Stimulated activated CD4-positive, alpha-beta T cell treated with anti-CD3 and anti-CD28 coated beads, Interleukin-1b, Interleukin-23, amount 100 ng/mL, for 1 hour (primary cell): ENCODE measurements around the gene PLEKHA7.

Experiments used
- DNase-seq, 2 donors: peaks; one replicate each; pipeline ENCODE4 v3.0.0-alpha.2; 2020; ENCODE audit warnings: low read depth in 2 of 2

PLEKHA7 gene

GRCh38 chr11:16789560-16790485, 224.4 kb downstream of the PLEKHA7 start:
- no peak for DNase-seq

GRCh38 chr11:16789063-16789420, 225.2 kb downstream of the PLEKHA7 start:
- DNase-seq, result no peak

DNA sequence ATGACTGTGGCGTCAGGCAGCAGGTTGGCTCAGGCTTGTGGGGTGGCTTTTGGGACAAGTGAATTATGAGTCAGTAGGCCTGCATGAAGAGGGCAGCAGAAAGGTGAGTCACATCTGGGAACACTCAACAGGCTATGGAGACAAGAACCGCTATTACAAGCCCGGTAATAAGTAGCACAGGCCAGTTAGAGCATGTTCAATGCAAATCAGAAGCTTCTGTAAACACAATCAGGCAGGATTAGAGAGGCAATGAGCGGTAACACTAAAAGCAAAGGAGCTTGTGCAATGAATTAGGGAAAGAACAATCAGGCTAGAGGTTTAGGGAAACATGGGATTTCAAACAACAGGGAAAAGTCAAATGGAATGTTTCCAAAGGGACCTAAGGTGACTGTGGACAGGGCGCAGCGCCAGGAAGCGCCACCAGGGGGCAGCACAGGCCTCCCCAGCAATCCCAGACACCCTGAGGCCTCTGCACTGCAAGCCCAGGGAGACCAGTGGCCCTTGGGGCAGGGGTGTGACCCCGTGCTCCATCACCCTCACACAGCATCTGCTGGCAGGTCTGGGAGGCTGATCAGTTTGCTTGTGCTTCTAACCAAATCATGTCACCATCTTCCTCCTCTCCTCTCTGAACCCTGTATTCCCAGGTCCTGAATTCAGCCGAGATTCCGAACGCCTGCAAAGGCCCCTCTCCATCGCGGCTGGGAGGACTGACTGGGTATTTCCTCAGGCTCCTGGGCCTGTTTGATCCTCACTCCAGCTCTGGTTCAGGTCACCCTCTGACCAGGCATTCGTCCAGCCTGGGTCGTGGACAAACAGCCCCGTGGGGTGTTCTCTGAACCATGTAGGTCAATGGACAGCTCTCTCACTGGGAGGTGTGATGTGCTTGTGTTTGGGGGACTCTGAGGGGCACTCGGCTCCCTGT, 225.8 kb downstream of the PLEKHA7 start:
- DNase-seq, result peak; percentile 10 to 27

GRCh38 chr11:16787035-16787742, 227.0 kb downstream of the PLEKHA7 start:
- no peak for DNase-seq

GRCh38 chr11:16786131-16786530, 228.1 kb downstream of the PLEKHA7 start:
- DNase-seq, result no peak

GRCh38 chr11:16785520-16786128, 228.6 kb downstream of the PLEKHA7 start:
- DNase-seq, result peak; percentile 9 to 33

DNA sequence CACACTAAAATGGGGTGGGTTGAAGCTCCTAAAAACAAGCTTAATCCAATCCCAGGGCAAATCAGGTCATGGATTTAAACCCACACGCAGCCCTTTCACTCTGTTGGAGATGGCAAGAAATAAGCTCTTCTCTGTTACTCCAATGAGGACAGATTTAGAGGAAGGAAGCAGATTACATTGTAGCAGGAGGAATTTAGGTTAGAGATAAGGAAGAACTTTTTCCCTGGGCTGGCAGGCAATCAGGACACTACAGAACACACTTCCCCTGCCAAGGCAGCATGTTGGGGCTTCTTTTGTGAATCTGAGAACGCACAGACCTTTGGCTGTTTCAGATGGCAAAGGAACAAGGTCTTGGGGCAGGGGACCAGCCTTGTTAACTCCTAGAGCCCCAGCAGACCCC, 229.5 kb downstream of the PLEKHA7 start:
- DNase-seq, result no peak

DNA sequence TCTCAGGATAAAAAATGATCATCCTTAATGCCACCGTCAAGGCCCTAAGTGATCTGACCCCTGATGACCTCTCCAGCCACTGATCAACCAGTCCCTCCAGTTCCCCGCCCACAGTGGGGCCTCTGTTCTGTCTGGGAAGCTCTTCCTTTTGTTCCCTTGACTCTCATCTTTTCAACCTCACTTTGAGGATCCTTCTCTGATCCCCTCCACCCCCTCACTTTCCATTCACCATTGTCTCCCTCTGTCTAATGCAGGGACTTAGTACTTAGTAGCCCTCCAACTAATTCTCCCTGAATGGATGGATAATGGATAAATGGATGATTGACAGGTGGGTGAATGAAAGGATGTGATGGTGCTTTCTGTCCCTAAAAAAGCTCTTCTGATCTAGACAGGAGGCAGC, 230.1 kb downstream of the PLEKHA7 start:
- DNase-seq, result no peak

- no peak for DNase-seq
Measured at GRCh38 chr11:16783321-16783801, 230.9 kb downstream of the PLEKHA7 start.

GRCh38 chr11:16781936-16782919, 232.0 kb downstream of the PLEKHA7 start:
- DNase-seq, result no peak

DNA sequence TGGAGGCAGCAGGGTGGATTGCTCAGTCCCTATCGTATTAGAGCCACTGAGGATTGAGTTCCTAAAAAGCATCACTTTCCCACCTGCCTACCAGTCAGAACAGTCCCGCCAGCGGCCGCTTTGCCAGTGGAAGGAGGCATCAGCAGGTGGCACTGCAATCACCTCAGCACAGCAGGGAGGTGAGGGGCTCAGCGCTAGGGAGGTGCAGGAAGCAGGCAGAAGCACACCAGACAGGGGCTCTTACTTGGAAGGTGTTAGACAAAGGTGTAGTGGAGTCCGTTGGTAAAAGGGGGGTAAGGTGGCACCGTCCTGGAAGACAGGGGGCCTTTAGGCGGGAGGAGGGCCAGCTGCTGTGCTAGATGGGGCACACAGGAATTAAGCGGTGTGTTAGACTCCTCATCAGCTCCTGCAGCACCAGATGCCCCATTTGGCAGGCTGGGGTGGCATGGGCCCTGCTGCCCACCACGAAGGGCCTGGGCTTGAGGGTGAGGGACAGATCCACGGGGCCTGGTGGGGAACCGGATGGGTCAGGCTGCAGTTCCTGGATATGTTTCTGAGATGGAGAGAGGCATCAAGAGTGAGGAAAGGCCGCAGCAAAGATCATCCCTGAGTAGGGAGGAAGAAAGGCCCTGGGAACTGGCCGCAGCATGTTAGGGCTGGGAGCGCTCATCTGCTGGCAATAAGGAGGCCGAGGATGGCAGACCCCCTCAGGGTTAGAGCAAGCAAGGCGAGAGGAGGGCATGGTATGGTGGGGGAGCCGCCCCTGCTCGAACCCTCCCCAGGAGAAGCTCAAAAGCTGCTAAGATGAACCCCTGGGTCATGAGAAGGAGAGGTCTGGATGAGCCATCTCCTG, 233.3 kb downstream of the PLEKHA7 start:
- no peak for DNase-seq

- DNase-seq, result no peak
Measured at GRCh38 chr11:16780146-16780545, 234.1 kb downstream of the PLEKHA7 start.

- DNase-seq, result no peak
Measured at GRCh38 chr11:16779436-16779835, 234.8 kb downstream of the PLEKHA7 start.

DNA sequence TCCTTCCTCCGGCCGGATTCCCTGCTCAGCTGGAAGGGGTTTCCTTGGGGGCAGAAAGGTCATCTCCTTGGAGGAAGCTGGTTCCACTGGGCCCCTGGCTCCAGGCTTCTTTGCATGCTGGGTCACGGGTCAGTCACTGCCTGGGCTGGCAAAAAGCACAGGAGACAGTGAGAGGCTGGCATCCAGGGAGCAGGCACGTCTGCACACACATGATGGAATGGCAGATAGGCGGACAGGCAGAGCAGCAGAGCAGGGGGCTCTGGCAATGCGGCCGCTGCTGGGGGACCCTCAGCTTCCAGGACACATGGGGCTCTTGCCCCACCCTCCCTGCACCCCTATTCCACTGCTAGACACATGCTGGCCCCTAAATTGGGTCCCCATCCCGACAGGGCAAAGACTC, 235.3 kb downstream of the PLEKHA7 start:
- DNase-seq, result no peak

DNA sequence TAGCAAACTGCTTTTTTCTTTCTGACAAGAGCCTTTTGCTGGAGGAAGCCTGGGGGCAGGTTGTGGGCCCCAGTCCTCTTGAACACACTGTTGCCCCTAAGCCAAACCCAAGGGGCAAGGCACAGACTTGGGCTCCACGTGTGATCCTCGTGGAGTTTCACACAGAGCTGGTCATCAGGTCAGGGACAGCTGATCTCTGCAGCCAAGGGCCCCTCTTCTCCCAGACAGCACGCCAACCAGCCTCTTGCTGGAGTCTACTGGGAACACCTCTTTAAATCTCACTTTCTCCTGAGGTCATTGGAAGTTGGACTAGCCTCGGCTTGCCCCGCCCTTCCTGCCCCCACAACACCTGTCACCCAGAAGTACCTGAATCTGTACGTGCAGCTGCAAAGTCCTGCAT, 235.9 kb downstream of the PLEKHA7 start:
- no peak for DNase-seq

DNA sequence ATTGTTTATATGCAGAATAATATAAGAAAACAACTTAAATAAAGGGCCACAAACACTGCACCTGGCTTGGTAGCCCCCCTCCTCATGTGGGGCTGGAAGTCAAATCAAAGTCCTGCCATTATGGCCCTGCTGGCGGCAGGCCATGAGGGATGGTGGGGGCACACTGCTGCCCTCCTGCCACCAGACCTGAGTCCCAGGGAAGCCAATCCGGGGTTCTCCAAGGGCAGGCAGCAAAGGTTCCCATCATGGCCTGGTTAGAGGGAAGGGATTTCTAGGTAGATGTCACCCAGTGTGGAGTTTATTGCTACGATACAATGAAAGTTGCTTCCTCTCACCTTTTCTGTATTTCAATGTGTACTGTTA, 236.6 kb downstream of the PLEKHA7 start:
- DNase-seq, result no peak

DNA sequence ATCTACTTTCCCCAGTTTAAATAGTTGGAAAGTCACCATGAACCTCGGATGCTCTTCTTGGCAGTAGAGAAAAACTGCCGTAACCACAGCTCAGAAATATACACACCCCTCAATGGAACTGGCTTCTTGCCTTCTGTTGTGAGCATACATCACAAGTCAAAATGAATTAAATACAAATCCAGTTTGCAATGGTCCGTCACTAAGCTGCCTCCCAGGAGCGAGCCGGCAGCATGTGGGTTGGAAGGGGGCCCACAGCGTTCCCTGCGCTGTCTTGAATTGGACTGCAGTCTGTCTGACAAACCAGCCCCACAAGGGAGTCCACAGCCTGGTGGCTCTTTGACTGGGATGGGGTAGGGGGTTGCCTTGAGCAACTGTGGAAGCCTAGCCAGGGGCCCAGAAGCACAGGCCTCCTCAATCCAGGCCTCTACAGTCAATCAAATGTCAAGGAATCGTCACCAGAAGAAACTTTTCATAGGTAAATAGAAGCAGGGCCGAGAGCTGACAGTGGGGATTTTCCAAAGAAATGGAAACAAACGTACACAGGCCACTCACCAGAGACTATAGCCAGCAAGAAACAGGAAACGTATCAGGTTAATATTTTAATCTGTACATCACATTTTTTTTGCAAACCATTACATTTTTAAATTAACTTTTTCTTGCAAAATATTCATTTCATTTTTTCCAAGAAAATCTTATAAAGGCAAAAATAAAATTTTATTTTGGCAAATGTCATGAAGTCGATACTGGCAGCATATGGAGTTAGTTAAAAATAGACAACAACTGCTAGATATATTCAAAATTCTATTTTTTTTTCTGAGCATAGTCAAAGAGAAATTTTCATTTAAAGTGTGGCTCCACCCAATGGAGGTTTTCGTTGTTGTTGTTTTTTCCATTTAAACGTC, 237.3 kb downstream of the PLEKHA7 start:
- no peak for DNase-seq

GRCh38 chr11:16775614-16776283, 238.5 kb downstream of the PLEKHA7 start:
- DNase-seq, result no peak
